Measurements from ENCODE around the gene ACE.

Gene ACE

GRCh38 chr17:63506627-63507026, 29.8 kb downstream of the ACE start:
- no peaks in the 10 kb centered on the region for H3K9me3 ChIP-seq (ENCODE audit: control insufficient read depth, insufficient read depth, low read length)
- no peaks in the 10 kb centered on the region for H3K27me3 ChIP-seq (ENCODE audit: control insufficient read depth, insufficient read depth, low read length)
- no peak overlapping the region for H3K4me3 ChIP-seq (ENCODE audit: low read depth, low read length)
- H3K36me3 ChIP-seq (ENCODE audit: control insufficient read depth, insufficient read depth, low read length) = no peaks in the 10 kb centered on the region
- H3K9ac ChIP-seq (ENCODE audit: low read depth, low read length) = no peak overlapping the region
- no peak overlapping the region for H3K27ac ChIP-seq (ENCODE audit: low read depth, low read length)
- no peaks in the 10 kb centered on the region for H3K4me1 ChIP-seq (ENCODE audit: control insufficient read depth, insufficient read depth, low read length)

DNA sequence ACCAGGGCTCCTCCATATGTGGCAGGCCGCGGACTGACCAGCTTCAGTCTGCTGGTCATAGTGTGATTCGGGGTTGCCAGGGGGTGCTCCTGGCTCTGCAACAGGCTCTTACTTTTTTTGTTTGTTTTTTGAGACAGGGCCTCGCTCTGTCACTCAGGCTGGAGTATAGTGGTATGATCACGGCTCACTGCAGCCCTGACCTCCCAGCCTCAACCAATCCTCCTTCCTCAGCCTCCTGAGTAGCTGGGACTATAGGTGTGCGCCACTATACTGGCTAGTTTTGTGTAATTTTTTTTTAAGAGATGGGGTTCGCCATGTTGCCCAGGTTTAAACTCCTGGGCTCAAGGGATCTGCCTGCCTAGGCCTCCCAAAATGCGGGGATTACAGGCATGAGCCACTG, 34.5 kb downstream of the ACE start:
- Histone ChIP-seq H3K27me3 (ENCODE audit: control insufficient read depth, insufficient read depth, low read length) (no peaks in the 10 kb centered on the region), H3K9me3 (ENCODE audit: control insufficient read depth, insufficient read depth, low read length) (no peaks in the 10 kb centered on the region), H3K4me1 (ENCODE audit: control insufficient read depth, insufficient read depth, low read length) (no peaks in the 10 kb centered on the region), H3K27ac (ENCODE audit: low read depth, low read length) (no peak overlapping the region), H3K9ac (ENCODE audit: low read depth, low read length) (no peak overlapping the region), H3K36me3 (ENCODE audit: control insufficient read depth, insufficient read depth, low read length) (no peaks in the 10 kb centered on the region), H3K4me3 (ENCODE audit: low read depth, low read length) (no peak overlapping the region)

DNA sequence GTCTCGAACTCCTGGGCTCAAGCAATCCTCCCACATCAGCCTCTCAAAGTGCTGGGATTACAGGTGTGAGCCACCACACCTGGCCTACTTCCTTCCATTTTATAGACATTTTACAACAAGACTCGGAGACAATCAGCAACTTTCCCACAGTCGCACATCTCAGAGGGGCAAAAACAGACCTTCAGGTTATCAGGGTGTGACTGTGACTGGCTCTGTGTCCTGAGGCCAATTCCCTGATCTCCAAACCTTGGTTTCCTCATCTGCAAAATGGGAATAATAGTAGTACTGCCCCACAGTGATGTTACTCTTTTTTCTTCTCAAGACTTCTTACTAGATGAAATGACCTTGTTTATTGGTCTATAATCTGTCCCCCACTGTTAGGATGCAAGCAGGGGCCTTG, 35.5 kb downstream of the ACE start:
- Histone ChIP-seq H3K27ac (ENCODE audit: low read depth, low read length) (no peak overlapping the region), H3K9ac (ENCODE audit: low read depth, low read length) (no peak overlapping the region), H3K9me3 (ENCODE audit: control insufficient read depth, insufficient read depth, low read length) (no peaks in the 10 kb centered on the region), H3K27me3 (ENCODE audit: control insufficient read depth, insufficient read depth, low read length) (no peaks in the 10 kb centered on the region), H3K4me1 (ENCODE audit: control insufficient read depth, insufficient read depth, low read length) (no peaks in the 10 kb centered on the region), H3K4me3 (ENCODE audit: low read depth, low read length) (no peak overlapping the region), H3K36me3 (ENCODE audit: control insufficient read depth, insufficient read depth, low read length) (no peaks in the 10 kb centered on the region)

GRCh38 chr17:63512896-63513644, 36.2 kb downstream of the ACE start:
- Histone ChIP-seq H3K9me3 (ENCODE audit: control insufficient read depth, insufficient read depth, low read length) (no peaks in the 10 kb centered on the region), H3K4me1 (ENCODE audit: control insufficient read depth, insufficient read depth, low read length) (no peaks in the 10 kb centered on the region), H3K4me3 (ENCODE audit: low read depth, low read length) (no peak overlapping the region), H3K27me3 (ENCODE audit: control insufficient read depth, insufficient read depth, low read length) (no peaks in the 10 kb centered on the region), H3K9ac (ENCODE audit: low read depth, low read length) (no peak overlapping the region), H3K27ac (ENCODE audit: low read depth, low read length) (no peak overlapping the region), H3K36me3 (ENCODE audit: control insufficient read depth, insufficient read depth, low read length) (no peaks in the 10 kb centered on the region)

DNA sequence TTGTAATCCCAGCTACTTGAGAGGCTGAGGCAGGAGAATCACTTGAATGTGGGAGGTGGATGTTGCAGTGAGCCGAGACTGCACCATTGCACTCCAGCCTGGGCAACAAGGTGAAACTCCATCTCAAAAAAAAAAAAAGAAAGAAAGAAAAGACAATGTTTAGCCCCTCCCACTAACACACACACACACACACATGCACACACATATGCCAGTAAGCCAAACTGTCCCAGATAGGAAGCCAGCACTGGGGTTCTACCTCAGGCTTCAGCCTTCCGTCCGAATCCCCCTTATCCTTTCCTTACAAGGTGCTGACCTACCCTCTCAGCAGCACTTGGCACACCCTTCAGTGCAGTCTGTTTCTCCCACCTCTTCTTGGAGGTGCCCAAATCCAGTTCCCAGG, 37.6 kb downstream of the ACE start:
- no peaks in the 10 kb centered on the region for H3K9me3 ChIP-seq (ENCODE audit: control insufficient read depth, insufficient read depth, low read length)
- H3K27me3 ChIP-seq (ENCODE audit: control insufficient read depth, insufficient read depth, low read length) = no peaks in the 10 kb centered on the region
- H3K36me3 ChIP-seq (ENCODE audit: control insufficient read depth, insufficient read depth, low read length) = no peaks in the 10 kb centered on the region
- H3K9ac ChIP-seq (ENCODE audit: low read depth, low read length) = no peak overlapping the region
- H3K4me3 ChIP-seq (ENCODE audit: low read depth, low read length) = no peak overlapping the region
- no peaks in the 10 kb centered on the region for H3K4me1 ChIP-seq (ENCODE audit: control insufficient read depth, insufficient read depth, low read length)
- no peak overlapping the region for H3K27ac ChIP-seq (ENCODE audit: low read depth, low read length)

- no peak overlapping the region for H3K4me3 ChIP-seq (ENCODE audit: low read depth, low read length)
Observed at GRCh38 chr17:63514974-63515373, 38.1 kb downstream of the ACE start.

DNA sequence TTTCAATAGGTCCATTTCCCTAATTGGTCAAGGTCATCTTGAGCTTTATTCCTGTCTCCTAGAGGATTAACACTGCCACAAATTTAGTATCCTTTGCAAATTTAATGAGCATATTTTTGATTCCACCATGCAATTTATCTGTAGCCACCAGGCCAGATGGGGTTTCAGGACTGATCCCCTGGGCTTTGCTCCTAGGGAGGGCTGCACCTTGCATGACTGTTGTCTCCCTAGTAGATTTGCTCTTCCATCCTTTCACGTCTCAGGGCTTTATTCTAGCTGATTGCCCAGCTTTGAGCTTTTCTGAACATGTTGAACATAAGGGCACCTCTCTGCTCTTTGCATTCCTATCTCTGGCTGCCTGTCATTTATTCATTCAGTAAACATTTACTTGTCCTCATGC, 38.6 kb downstream of the ACE start:
- no peaks in the 10 kb centered on the region for H3K27me3 ChIP-seq (ENCODE audit: control insufficient read depth, insufficient read depth, low read length)
- no peaks in the 10 kb centered on the region for H3K36me3 ChIP-seq (ENCODE audit: control insufficient read depth, insufficient read depth, low read length)
- no peak overlapping the region for H3K27ac ChIP-seq (ENCODE audit: low read depth, low read length)
- no peak overlapping the region for H3K9ac ChIP-seq (ENCODE audit: low read depth, low read length)
- H3K9me3 ChIP-seq (ENCODE audit: control insufficient read depth, insufficient read depth, low read length) = no peaks in the 10 kb centered on the region
- H3K4me1 ChIP-seq (ENCODE audit: control insufficient read depth, insufficient read depth, low read length) = peaks cover 3% of the 10 kb centered on the region; the same call in 1 of the 2 replicates
- no peak overlapping the region for H3K4me3 ChIP-seq (ENCODE audit: low read depth, low read length)

More at GRCh38 chr17:63514974-63515373, 38.1 kb downstream of the ACE start:
- H3K9ac ChIP-seq (ENCODE audit: low read depth, low read length) = no peak overlapping the region
- H3K4me1 ChIP-seq (ENCODE audit: control insufficient read depth, insufficient read depth, low read length) = no peaks in the 10 kb centered on the region
- no peaks in the 10 kb centered on the region for H3K27me3 ChIP-seq (ENCODE audit: control insufficient read depth, insufficient read depth, low read length)
- H3K9me3 ChIP-seq (ENCODE audit: control insufficient read depth, insufficient read depth, low read length) = no peaks in the 10 kb centered on the region
- H3K36me3 ChIP-seq (ENCODE audit: control insufficient read depth, insufficient read depth, low read length) = no peaks in the 10 kb centered on the region
- H3K27ac ChIP-seq (ENCODE audit: low read depth, low read length) = no peak overlapping the region

DNA sequence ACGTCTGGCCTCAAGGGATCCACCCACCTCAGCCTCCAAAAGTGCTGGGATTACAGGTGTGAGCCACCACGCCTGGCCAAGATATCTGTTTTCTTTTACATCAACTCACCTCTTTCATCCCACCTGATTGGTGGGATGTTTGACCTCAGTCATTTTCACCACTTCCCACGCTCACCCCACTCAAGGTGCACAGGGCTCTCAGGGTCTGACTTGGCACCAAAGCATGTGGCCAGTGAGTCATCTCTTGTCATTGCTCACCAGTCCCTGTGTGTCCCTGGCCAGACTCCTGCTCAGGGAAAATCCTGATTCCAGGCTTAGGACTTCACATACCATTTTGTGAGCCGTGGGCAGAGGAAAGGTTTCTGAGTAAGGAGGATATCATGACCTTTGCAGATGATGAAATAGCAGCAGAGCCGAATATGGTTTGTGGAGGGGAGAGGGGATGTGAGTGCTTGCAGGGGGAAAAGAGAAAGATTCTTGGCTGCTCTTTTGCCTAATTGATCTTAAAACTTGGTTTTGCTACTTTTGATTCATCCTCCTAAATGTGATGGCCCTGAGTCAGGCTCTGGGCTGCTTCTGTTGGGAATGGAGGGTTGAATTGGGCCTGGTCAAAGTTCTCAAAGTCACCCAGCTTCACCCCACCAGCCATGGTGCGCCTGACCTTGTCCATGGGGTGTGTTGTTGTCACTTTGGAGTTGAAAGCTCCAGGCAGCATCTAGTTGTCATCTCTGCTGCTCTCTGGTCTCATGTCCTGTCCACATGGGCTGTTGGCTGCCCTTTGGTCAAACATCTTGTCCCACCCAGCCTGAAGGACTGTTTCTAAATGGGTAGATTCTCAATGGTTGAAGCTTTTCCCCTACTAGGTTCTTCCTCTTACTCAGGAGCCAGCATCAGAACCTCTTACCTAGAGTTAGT, 40.3 kb downstream of the ACE start:
- H3K4me3 ChIP-seq (ENCODE audit: low read depth, low read length) = no peak overlapping the region
- H3K4me1 ChIP-seq (ENCODE audit: control insufficient read depth, insufficient read depth, low read length) = peaks cover 9% of the 10 kb centered on the region; the same call in 1 of the 2 replicates
- H3K27me3 ChIP-seq (ENCODE audit: control insufficient read depth, insufficient read depth, low read length) = no peaks in the 10 kb centered on the region
- H3K27ac ChIP-seq (ENCODE audit: low read depth, low read length) = no peak overlapping the region
- no peaks in the 10 kb centered on the region for H3K36me3 ChIP-seq (ENCODE audit: control insufficient read depth, insufficient read depth, low read length)
- no peak overlapping the region for H3K9ac ChIP-seq (ENCODE audit: low read depth, low read length)
- no peaks in the 10 kb centered on the region for H3K9me3 ChIP-seq (ENCODE audit: control insufficient read depth, insufficient read depth, low read length)

DNA sequence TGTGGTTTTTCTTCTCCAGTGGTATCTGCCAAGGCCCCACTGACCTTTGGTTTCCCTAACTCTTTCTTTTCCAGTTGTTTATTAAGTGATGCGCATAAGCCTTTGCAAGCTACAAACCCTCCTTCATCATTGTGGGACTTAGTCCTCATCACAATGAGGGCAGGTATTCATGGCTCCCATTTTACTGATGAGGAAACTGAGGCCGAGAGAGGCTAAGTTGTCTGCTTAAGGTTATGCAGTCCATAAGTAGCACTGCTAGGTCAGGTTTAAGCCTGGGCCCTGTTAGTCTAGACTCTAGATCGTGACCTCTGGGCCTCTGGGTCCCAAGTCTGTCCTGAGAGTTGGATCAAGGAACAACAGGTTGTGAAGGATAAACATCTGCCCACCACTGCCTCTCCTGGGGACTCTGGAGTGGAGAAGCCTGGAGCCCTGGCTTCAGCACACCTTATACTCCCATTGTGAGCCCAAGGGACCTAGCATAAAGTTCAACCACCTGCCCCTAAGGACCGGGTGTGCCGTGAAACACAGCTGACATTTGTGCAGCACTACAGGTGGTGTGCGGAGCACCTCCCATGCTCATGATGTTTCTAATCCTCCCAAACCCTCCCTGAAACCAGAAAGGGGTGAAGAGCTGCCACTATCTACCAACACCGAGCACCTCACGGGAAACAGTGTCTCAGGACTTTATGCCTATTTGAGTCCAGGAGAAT, 41.1 kb downstream of the ACE start:
- peaks cover 9% of the 10 kb centered on the region; the same call in 1 of the 2 replicates for H3K4me1 ChIP-seq (ENCODE audit: control insufficient read depth, insufficient read depth, low read length)
- no peaks in the 10 kb centered on the region for H3K27me3 ChIP-seq (ENCODE audit: control insufficient read depth, insufficient read depth, low read length)
- H3K36me3 ChIP-seq (ENCODE audit: control insufficient read depth, insufficient read depth, low read length) = no peaks in the 10 kb centered on the region
- no peaks in the 10 kb centered on the region for H3K9me3 ChIP-seq (ENCODE audit: control insufficient read depth, insufficient read depth, low read length)
- no peak overlapping the region for H3K9ac ChIP-seq (ENCODE audit: low read depth, low read length)
- H3K27ac ChIP-seq (ENCODE audit: low read depth, low read length) = no peak overlapping the region
- no peak overlapping the region for H3K4me3 ChIP-seq (ENCODE audit: low read depth, low read length)

GRCh38 chr17:63519116-63519881, 42.4 kb downstream of the ACE start:
- no peaks in the 10 kb centered on the region for H3K36me3 ChIP-seq (ENCODE audit: control insufficient read depth, insufficient read depth, low read length)
- H3K4me3 ChIP-seq (ENCODE audit: low read depth, low read length) = no peak overlapping the region
- no peak overlapping the region for H3K27ac ChIP-seq (ENCODE audit: low read depth, low read length)
- no peak overlapping the region for H3K9ac ChIP-seq (ENCODE audit: low read depth, low read length)
- H3K9me3 ChIP-seq (ENCODE audit: control insufficient read depth, insufficient read depth, low read length) = no peaks in the 10 kb centered on the region
- peaks cover 9% of the 10 kb centered on the region; the same call in 1 of the 2 replicates for H3K4me1 ChIP-seq (ENCODE audit: control insufficient read depth, insufficient read depth, low read length)
- H3K27me3 ChIP-seq (ENCODE audit: control insufficient read depth, insufficient read depth, low read length) = no peaks in the 10 kb centered on the region

Measured in HUES48 (cell line).